ENCODE measurements around the gene HIVEP3. TPM values are rescaled to one million over a fixed set of nuclear protein-coding genes. Genes with fewer than 3 reads are reported as not detected.

Gene HIVEP3
- total RNA-seq, 1 experiment from 2014 or later = 3.1 TPM

DNA sequence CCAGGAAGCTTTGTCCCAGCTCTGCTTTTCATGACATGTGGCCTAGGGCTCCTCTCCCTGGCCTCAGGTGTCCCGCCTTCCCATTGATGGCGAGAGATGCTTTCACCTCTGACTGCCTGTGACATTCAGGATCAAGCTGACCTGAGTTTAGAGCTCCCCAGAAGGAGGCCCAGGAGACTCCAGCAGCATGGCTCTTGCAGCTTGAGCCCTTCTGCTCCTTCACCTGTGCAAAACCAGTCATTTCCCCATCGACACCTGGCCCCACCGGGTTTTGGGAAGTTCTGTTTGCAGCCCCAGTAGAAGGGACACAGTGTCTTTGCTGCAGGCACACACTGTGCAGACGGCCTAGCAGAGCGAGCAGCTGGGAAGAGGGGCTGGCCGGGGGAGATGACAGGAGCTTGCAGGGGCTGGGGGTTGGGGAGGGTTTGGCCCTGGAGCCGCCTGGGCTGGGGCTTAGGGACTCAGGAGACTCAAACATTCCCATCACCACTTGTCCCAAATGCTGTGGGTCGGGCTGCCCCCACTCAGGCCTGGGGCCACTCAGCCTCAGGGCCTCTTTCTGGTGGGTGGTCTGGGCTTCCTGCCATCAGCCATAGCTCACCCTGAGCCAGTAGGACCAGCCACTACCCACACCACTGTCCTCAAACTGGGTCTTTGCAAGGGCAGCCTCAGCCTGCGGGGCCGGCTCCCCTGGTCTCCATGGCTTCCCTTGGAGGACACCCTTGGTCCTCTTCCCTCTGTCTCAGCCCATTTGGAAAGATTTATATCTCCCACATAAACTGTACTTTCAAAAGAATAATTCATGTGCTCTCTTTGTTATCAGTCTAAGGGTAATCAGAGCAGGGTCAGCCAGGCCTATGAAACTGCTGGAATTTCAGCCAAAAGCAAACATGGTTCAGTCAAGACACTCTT lies 430.4 kb downstream of the HIVEP3 start:
- CTCF ChIA-PET = no interaction called here
- intact Hi-C loops (cut with micrococcal nuclease; ENCODE audit: unreplicated experiment) = no loop called here

DNA sequence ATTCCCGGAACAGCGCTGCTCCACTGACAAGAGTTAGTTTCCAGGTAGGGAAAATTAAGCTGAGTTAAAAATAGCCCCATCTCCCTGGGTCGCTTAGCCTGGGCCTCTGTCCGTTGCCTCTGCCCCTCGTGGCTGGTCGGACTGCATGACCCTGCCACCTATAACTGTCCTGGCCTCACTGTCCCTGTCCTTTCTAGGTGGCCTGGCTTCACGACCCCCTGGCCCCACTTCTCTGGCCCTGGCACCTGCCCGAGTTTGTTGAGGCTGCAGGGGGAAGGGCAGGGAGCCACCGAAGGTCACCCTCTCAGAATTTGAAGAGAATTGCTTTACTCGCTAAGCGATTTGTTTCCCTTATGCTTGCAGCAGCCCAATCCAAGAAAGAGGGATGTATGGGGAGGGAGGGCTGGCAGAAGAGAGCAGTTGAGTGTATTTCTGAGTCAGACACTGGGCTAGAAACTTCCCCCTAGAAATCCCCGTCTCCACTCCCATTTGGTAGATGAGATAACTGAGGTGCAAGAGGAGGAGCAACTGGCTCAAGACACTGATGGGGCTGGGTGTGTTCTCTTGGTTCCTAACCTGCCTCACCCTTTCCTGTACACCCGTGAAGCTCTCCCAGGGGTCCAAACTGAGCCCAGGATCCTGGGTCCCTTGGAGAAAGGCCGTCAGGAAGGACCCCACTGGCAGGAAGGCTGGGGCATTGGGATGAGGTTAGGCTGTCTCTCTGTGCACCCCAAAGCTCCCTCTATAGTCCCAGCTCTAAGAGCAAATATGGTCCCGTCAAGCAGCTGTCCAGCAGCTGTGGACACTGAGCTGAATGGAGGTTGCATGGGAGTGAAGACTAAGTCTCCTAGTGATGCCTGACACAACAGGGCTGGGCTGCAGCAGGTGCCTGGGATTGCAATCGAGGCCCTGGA lies 431.3 kb downstream of the HIVEP3 start:
- no peak for DNase-seq (ENCODE audit: low spot score)
- intact Hi-C loops (cut with micrococcal nuclease; ENCODE audit: unreplicated experiment) = no loop called here
- Histone ChIP-seq H3K4me1 (ENCODE audit: insufficient read depth, low read length, poor library complexity, severe bottlenecking) (peaks cover 41% of the 10 kb centered on the region), H3K27ac (ENCODE audit: low read depth, low read length, poor library complexity, severe bottlenecking) (no peak overlapping the region), H3K9me3 (ENCODE audit: low read depth, low read length, poor library complexity, severe bottlenecking) (no peaks in the 10 kb centered on the region), H3K4me3 (ENCODE audit: low read depth, low read length, poor library complexity, severe bottlenecking) (no peak overlapping the region), H3K27me3 (replicated peaks; ENCODE audit: insufficient read depth, low read depth, low read length, poor library complexity) (no peaks in the 10 kb centered on the region), H3K36me3 (ENCODE audit: insufficient read depth, low read length, poor library complexity, severe bottlenecking) (no peaks in the 10 kb centered on the region)
- TF ChIP-seq, protein P1, sequence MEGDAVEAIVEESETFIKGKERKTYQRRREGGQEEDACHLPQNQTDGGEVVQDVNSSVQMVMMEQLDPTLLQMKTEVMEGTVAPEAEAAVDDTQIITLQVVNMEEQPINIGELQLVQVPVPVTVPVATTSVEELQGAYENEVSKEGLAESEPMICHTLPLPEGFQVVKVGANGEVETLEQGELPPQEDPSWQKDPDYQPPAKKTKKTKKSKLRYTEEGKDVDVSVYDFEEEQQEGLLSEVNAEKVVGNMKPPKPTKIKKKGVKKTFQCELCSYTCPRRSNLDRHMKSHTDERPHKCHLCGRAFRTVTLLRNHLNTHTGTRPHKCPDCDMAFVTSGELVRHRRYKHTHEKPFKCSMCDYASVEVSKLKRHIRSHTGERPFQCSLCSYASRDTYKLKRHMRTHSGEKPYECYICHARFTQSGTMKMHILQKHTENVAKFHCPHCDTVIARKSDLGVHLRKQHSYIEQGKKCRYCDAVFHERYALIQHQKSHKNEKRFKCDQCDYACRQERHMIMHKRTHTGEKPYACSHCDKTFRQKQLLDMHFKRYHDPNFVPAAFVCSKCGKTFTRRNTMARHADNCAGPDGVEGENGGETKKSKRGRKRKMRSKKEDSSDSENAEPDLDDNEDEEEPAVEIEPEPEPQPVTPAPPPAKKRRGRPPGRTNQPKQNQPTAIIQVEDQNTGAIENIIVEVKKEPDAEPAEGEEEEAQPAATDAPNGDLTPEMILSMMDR (conservative IDR thresholded peaks at IDR 0.05; ENCODE audit: low read depth, low read length) = no peak
- no peak for TF ChIP-seq EZH2 (IDR thresholded peaks at IDR 0.05; ENCODE audit: borderline replicate concordance, low read depth, low read length, poor library complexity, severe bottlenecking)
- BruUV-seq (replicated peaks) = no TSS peak
- ChIA-PET CTCF (no interaction called here), POLR2A (ENCODE audit: low non-redundant PET) (no interaction called here)

More for the DNA sequence above, 430.4 kb downstream of the HIVEP3 start:
- no peak overlapping the region for H3K4me3 ChIP-seq (ENCODE audit: low read depth, low read length, poor library complexity, severe bottlenecking)
- TF ChIP-seq EZH2 (IDR thresholded peaks at IDR 0.05; ENCODE audit: borderline replicate concordance, low read depth, low read length, poor library complexity, severe bottlenecking) = no peak
- TF ChIP-seq, protein P1 (conservative IDR thresholded peaks at IDR 0.05; ENCODE audit: low read depth, low read length) = no peak
- no peaks in the 10 kb centered on the region for H3K36me3 ChIP-seq (ENCODE audit: insufficient read depth, low read length, poor library complexity, severe bottlenecking)
- no TSS peak for BruUV-seq (replicated peaks)
- no peaks in the 10 kb centered on the region for H3K9me3 ChIP-seq (ENCODE audit: low read depth, low read length, poor library complexity, severe bottlenecking)
- H3K4me1 ChIP-seq (ENCODE audit: insufficient read depth, low read length, poor library complexity, severe bottlenecking) = peaks cover 32% of the 10 kb centered on the region
- no peak for DNase-seq (ENCODE audit: low spot score)
- H3K27ac ChIP-seq (ENCODE audit: low read depth, low read length, poor library complexity, severe bottlenecking) = no peak overlapping the region
- no peaks in the 10 kb centered on the region for H3K27me3 ChIP-seq (replicated peaks; ENCODE audit: insufficient read depth, low read depth, low read length, poor library complexity)
- POLR2A ChIA-PET (ENCODE audit: low non-redundant PET) = no interaction called here

DNA sequence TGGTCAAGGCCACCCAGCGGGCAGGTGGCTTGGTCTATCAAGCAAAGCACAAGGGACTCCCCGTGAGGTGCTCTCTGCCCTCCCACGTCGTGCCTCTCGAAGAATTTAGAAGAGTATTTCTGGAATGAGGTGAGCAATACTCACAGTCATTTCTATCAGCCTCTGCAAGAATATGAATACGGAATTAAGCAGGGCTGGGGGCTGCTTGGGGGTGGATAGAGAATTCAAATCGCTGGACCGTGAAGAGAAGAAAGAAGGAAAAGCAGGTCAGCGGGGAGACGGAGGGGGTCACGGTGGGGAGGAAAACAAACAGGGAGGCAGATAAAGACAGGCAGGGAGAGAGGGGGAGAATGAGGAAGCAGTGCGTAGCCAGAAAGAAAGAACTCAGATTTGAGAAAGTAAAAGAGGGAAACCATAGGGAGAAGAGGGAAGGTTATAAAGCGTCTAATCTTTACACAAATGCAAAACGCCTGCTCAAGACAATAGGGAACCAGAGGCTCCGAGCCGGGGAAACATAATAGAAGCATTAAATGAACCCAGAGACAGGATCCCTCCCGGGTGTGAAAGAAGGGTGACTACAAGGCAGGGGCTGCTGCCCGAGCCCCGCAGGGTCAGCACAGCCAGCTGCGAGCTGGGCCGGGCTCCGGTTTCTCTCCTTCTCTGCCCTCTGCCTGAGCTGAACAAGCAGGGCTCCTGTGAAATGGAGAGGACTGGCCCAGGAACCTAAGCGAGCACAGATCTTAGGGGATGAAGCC lies 432.2 kb downstream of the HIVEP3 start:
- Histone ChIP-seq H3K27ac (ENCODE audit: low read depth, low read length, poor library complexity, severe bottlenecking) (no peak overlapping the region), H3K4me3 (ENCODE audit: low read depth, low read length, poor library complexity, severe bottlenecking) (no peak overlapping the region), H3K27me3 (replicated peaks; ENCODE audit: insufficient read depth, low read depth, low read length, poor library complexity) (no peaks in the 10 kb centered on the region), H3K36me3 (ENCODE audit: insufficient read depth, low read length, poor library complexity, severe bottlenecking) (no peaks in the 10 kb centered on the region), H3K4me1 (ENCODE audit: insufficient read depth, low read length, poor library complexity, severe bottlenecking) (peaks cover 42% of the 10 kb centered on the region), H3K9me3 (ENCODE audit: low read depth, low read length, poor library complexity, severe bottlenecking) (no peaks in the 10 kb centered on the region)
- intact Hi-C loops (cut with micrococcal nuclease; ENCODE audit: unreplicated experiment) = no loop called here
- BruUV-seq (replicated peaks) = no TSS peak
- POLR2A ChIA-PET (ENCODE audit: low non-redundant PET) = no interaction called here
- TF ChIP-seq, protein P1 (conservative IDR thresholded peaks at IDR 0.05; ENCODE audit: low read depth, low read length) = no peak
- no peak for TF ChIP-seq EZH2 (IDR thresholded peaks at IDR 0.05; ENCODE audit: borderline replicate concordance, low read depth, low read length, poor library complexity, severe bottlenecking)
- no peak for DNase-seq (ENCODE audit: low spot score)
- CTCF ChIA-PET = no interaction called here
